ENCODE measurements around the gene TGIF2. TPM values are rescaled to one million over a fixed set of nuclear protein-coding genes. Genes with fewer than 3 reads are reported as not detected.

The TGIF2 gene
- total and polyA plus RNA-seq, 2 of the 4 experiments (the other 2 are of a cell fraction): 9.7 to 12.7 TPM

DNA sequence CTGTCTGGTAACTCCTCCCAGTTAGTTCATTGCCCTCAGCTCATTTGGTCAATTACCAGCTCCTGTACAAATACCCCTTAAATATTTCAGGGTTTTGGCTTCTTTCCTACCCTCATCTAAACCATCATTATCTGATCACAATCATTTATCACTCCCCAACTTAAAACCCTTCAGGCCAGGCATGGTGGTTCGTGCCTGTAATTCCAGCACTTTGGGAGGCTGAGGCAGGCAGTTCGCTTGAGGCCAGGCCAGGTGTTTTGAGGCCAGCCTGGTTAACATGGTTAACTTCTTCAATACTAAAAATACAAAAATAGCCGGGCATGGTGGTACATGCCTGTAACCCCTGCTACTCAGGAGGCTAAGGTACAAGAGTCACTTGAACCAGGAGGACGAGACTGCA, 9.4 kb downstream of the TGIF2 start:
- Histone ChIP-seq H3K23ac (ENCODE audit: low read depth, low read length) (no peak overlapping the region), H3K79me1 (ENCODE audit: low read depth in 1 of 2, low read length in 2 of 2) (peaks cover 17 to 26% of the 10 kb centered on the region in 2 experiments), H3K4me2 (ENCODE audit: low read depth, low read length) (no peak overlapping the region), H2BK20ac (ENCODE audit: low read depth, low read length) (no peak overlapping the region), H2AK5ac (ENCODE audit: low read depth, low read length) (no peak overlapping the region), H2BK120ac (ENCODE audit: low read depth, low read length) (no peak overlapping the region), H4K20me1 (ENCODE audit: insufficient read depth, low read length) (peaks cover 14% of the 10 kb centered on the region), H3K9me3 (ENCODE audit: control insufficient read depth, insufficient read depth, low read length) (no peaks in the 10 kb centered on the region), H3K9me1 (ENCODE audit: insufficient read depth, low read length) (peaks cover 12% of the 10 kb centered on the region), H3K18ac (ENCODE audit: low read depth, low read length) (no peak overlapping the region), H3K27me3 (ENCODE audit: control insufficient read depth, insufficient read depth, low read length) (no peaks in the 10 kb centered on the region), H3K9ac (ENCODE audit: low read depth, low read length) (no peak overlapping the region), H4K5ac (ENCODE audit: low read depth, low read length) (no peak overlapping the region), H3K14ac (replicated peaks; ENCODE audit: low read depth, low read length) (no peak overlapping the region), H2BK15ac (ENCODE audit: low read depth, low read length) (no peak overlapping the region), H4K8ac (ENCODE audit: low read depth in 2 of 2, low read length in 2 of 2) (no peak overlapping the region), H3K56ac (ENCODE audit: extremely low read depth, insufficient read depth, low read length) (no peak overlapping the region), H3K4me1 (ENCODE audit: control insufficient read depth, insufficient read depth, low read length) (no peaks in the 10 kb centered on the region), H3K4me3 (ENCODE audit: insufficient read depth, low read depth, low read length) (no peak overlapping the region), H2BK5ac (ENCODE audit: low read depth, low read length, poor library complexity, severe bottlenecking) (no peak overlapping the region), H3K4ac (ENCODE audit: low read depth, low read length) (no peak overlapping the region), H2AFZ (replicated peaks; ENCODE audit: low read length, poor library complexity) (no peak overlapping the region), H2AK9ac (replicated peaks; ENCODE audit: low read depth, low read length, poor library complexity) (no peak overlapping the region), H3K36me3 (ENCODE audit: control insufficient read depth, insufficient read depth, low read length) (peaks cover 34% of the 10 kb centered on the region), H3K27ac (ENCODE audit: insufficient read depth, low read length) (no peak overlapping the region), H4K91ac (ENCODE audit: insufficient read depth, low read depth, low read length) (no peak overlapping the region)
- in situ Hi-C loops (cut with MboI; ENCODE audit: low sequenced_read_pairs) (no loop called here), intact Hi-C loops (cut with micrococcal nuclease) (no loop called here), dilution Hi-C loops (cut with HindIII; ENCODE audit: low sequenced_read_pairs, unreplicated experiment) (no loop called here)
- no peak for ATAC-seq (ENCODE audit: low read depth)
- TF ChIP-seq RCOR1 (IDR thresholded peaks at IDR 0.05; ENCODE audit: insufficient replicate concordance, low read length) (no peak), POLR2A (IDR thresholded peaks at IDR 0.05; ENCODE audit: low read depth, low read length) (no peak), FOS (IDR thresholded peaks at IDR 0.05; ENCODE audit: low read depth, low read length) (no peak), MAZ (IDR thresholded peaks at IDR 0.05; ENCODE audit: borderline replicate concordance, low read depth, low read length) (no peak), CHD1 (IDR thresholded peaks at IDR 0.05; ENCODE audit: low read depth, low read length) (no peak), NFE2L2 (IDR thresholded peaks at IDR 0.05; ENCODE audit: low read depth, low read length) (no peak), MAFK (IDR thresholded peaks at IDR 0.05; ENCODE audit: low read depth, low read length) (no peak)
- TF ChIP-seq, protein P1, sequence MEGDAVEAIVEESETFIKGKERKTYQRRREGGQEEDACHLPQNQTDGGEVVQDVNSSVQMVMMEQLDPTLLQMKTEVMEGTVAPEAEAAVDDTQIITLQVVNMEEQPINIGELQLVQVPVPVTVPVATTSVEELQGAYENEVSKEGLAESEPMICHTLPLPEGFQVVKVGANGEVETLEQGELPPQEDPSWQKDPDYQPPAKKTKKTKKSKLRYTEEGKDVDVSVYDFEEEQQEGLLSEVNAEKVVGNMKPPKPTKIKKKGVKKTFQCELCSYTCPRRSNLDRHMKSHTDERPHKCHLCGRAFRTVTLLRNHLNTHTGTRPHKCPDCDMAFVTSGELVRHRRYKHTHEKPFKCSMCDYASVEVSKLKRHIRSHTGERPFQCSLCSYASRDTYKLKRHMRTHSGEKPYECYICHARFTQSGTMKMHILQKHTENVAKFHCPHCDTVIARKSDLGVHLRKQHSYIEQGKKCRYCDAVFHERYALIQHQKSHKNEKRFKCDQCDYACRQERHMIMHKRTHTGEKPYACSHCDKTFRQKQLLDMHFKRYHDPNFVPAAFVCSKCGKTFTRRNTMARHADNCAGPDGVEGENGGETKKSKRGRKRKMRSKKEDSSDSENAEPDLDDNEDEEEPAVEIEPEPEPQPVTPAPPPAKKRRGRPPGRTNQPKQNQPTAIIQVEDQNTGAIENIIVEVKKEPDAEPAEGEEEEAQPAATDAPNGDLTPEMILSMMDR (conservative IDR thresholded peaks at IDR 0.05; ENCODE audit: low read depth, low read length): no peak
- WGBS, 2 experiments (ENCODE audit: extremely low coverage in 2 of 2, insufficient read length in 1 of 2): 100% methylated on average over 1 of the region's 4 CpGs; no CpG with 5 or more reads in 1 of the 2 experiments
- BruUV-seq (replicated peaks): no TSS peak
- POLR2A ChIA-PET (ENCODE audit: unreplicated experiment): no interaction called here
- DNase-seq: no peak
- CTCF ChIA-PET: no interaction called here

Data from IMR-90 (cell line).